Measurements from ENCODE around the gene MMAA.

- no peak for TF ChIP-seq CTCF (IDR thresholded peaks at IDR 0.05)
- TF ChIP-seq EZH2 (IDR thresholded peaks at IDR 0.05; ENCODE audit: borderline replicate concordance, insufficient read depth, low read depth, low read length, poor library complexity, severe bottlenecking), result no peak
Observed at GRCh38 chr4:145644699-145645098, 25.5 kb downstream of the MMAA start.
